NCI-H446 (cell line): ENCODE data around the gene MAP1B.
"Not testable (repeated sequence)": the region's sequence is repeated elsewhere in the genome, so short reads cannot be mapped to it uniquely, and the experiment has no call there.

Experiments used
- DNase-seq, 2 experiments: peaks; one replicate each; lab custom pipeline; 2025; lab: John Stamatoyannopoulos, UW

The MAP1B gene

DNA sequence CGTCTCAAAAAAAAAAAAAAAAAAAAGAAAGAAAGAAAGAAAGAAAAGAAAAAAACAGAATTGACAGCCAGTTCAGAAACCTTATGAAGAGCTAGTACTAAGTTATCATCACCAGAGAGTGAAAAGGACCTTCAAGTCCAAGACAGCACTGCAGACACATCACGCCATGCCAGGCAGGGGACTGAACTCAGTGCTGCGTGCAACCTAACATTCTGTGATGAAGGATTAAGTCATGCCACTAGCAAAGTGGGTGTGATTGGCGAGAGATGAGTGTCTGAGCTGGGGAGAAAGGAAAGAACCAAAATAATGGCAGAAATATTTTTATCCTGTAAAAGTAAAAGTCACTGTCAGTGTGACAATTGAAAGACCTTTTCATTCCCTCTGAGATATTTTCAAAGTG lies 54.7 kb downstream of the MAP1B start:
- no peak for DNase-seq

DNA sequence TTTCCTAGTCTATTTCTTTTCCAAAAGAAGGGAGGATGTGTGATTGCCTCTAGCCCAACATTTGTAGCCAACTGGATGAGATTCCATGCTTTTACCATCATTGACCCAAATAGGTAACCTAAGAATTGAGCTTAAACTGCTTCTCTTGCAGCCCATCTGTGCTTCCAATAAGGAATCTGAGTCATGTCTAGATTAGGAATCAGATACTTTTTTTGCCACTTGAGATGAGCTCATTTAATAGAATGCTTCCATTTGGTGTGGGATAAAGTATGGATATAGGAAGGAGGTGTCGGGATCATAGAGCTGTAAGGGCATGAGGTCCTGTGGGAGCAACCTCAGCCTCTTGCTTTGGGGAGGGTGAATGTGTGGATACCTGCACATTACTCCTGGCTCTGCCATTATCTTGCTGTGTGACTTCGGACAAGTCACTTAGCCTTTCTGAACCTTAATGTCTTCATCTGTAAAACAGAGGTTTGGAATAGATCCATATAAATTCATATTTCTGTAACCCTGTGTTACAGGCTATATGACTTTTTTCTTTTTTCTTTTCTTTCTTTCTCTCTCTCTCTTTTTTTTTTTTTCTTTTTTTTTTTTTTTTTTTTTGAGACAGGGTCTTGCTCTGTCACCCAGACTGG lies 56.2 kb downstream of the MAP1B start:
- DNase-seq, result no peak

DNA sequence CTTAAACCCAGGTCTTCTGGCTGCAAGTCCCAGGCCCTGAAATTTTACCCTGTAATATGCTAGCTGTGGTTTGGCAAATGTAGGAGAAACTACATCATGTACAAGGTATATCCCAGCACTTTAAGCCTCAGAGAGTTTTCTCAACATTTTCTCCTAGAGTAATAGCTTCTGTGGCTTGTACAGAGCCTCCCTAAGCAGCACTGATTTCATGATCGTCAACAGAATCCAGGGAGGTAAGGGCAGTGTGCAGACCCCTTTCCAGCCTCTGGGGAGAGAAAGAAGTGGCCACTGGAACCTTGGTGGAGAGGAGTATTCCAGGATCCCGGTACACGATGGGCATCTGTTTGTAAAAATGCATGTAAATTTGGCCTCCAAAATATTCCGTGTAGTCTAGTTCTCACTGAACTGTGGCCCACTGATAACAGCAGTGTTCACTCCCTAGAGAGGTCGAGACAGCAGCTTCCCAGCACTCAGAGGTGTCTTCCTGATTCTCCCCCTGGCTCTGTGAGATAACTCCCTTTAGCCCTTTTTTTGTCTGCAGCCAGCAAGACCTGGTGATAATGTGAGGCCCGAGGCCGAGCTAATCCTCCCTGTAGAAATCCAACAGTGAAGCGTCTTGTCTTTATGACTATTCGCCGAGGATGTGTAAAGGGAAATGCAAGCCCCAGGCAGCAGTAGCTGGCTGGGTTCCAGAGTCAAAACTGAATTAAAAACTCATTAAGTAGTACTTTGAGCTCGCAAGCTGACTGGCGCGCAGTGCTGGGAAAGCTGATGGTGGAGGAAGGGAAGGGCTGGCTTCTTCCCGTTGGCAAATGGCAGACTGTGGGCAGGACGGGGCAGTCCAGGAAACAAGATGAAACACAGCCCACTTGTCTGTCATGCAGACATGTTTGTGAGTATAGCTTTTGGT lies 59.0 kb downstream of the MAP1B start:
- DNase-seq, result peak; percentile 89 to 96

DNA sequence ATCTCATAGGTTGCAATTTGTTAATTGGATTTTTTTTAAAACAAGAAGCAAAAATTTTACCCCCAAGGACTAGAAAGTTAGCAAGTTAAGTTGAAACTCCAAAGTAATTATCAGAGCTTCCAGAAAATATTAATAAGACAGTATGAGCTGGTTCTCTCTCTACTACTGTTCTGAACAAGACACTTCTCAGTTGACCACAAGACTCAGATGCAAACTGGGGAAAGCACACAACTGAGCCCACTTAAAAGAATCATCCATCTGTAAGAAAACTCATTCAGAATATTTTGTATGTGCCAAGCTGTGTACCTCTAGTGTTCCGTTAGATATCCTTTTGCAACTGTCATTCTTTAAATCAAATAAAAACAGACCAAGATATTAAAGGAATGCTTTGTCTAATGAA lies 60.0 kb downstream of the MAP1B start:
- no peak for DNase-seq

DNA sequence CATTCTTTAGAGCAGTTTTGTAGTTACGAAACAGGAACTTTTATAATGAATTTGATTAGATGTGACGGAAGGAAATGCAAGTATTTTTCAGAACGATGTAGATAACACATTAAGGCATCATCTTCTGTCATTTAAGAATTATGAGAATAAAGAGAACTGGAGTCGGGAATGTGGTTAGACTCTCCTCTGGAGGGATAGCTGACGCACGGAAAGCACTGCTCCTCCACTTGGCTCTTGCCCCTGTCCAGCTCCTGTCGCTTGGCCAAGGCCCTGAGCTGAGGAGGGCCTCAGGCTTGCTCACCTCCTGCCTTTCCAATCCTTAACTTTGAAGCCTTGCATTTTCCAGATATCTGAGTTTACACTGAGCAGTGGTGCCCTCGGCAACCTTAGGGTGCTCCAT lies 60.5 kb downstream of the MAP1B start:
- no peak for DNase-seq

DNA sequence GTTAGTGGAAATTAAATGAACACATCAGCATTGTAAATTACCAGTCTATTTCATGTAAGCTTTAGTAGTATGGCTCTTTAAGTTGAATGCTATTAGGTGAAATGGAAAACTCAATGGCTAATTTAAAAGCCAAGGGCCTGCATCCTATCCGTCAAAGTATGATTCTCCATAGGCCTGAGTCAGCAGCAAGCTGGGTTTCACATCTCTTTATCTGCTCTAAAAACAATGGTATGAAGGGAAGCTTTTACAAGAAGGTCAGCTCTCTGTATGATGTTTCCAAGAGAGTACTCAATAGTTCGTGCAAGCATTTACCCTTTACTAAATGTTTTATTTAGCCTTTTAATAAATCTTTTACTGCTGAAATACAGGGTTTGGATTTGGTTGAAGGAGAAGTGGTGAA lies 62.8 kb downstream of the MAP1B start:
- DNase-seq, result no peak

DNA sequence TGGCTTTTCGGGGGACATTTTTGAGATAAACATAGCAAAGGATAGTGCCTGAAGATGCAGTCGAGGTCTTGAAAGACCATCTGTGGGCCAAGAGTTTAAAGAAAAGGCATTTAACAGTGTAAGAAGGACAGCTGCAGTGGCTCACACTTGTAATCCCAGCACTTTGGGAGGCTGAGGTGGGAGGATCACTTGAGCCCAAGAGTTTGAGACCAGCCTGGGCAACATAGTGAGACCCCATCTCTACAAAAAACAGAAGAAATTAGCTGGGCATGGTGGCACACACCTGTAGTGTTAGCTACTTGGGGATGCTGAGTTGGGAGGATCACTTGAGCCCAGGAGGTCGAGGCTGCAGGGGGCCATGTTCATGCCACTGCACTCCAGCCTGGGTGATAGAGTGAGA lies 63.9 kb downstream of the MAP1B start:
- not testable (repeated sequence) for DNase-seq

DNA sequence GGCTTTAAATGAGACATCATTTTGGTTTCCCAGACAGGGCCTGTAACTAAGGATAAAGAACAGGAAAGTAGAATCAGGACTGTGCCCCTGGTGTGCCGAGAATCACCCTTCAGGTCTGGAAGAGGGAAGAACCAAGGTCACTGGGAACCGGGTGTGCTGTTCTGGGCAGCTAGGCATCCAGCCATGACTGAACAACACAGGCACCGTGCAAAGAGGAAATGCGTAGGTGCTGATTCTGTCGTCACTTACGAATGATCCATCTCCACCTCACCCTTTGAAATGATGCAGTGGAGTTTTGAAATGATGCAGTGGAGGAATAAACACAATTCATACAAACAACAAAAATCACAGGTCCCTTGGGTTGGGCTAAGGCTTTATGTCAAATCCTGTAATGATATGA lies 64.4 kb downstream of the MAP1B start:
- no peak for DNase-seq

DNA sequence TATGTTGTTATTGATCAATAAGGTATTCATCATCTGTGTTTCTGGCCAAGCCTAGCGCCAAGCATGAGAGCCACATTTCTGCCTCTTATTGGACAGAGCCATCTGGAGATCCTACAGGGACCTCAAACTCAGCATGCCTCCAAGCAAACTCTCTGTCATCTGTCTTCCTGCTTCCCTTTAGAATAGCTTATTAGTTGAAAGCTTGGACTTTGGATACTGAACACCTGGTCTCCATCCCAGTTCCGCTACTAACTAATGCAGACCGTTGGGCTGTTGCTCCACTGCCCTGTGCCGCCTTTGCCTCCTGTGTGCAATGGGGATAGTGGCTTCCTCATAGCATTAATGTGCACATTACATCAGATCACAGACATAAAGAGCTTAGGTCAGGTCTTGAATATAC lies 65.5 kb downstream of the MAP1B start:
- DNase-seq, result peak in 1 of 2 experiments; percentile 54

DNA sequence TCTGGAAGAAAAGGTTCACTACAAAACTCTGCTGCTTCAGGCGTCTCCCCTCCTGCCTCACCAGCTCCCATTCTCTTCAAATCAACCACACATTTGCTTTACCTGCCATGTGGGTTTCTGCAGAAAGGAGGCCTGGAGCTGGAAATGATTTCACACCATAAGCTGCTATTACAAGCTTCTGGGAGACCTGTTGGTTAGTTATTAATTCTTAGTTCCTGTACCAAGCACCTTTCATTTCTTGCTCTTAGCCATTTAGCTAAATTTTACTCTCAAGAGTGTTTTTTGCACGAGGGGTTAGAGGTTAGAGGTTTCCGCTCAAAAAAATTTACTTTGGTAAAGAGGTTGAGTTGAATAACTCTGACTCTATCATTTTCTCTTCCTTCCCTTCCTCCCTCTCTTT lies 70.3 kb downstream of the MAP1B start:
- DNase-seq, result no peak

DNA sequence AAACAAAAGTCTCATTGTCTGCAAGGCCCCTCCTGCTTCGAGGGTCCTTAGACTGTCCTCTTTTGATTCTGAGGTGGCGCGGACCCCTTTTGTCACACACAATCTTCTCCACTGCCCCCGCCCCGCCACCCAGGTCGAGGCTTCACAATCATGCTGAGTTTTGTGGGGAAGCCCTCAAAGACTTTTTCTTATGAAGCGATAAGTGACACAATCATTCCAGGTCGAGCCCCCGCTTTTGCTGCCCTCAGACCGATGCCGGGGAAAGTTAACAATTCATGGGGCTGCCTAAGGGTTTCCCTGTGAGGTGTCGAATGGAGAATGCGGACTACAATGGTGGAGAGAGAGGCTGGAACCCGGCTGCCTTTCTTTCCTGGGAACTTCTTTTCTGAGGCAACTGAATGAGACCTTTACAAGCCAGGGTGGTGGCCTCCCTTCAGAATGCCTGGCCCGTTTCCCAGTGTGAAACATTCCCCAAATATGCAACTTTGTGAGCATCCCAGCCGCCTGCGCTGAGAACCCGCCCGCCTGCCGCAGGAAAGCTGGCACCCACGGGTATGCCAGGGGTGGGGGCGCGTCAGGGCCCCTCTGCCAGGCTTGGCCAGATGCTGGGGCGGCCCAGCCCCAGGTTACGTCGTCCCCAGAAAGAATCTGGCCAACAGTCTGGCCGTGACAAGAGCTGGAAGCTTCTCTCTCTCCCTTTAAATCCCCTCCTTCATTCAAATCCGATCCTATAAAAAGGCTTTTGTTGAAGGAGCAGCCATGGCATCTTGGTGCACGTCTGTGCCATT lies 71.9 kb downstream of the MAP1B start:
- peak; percentile 32 to 77 for DNase-seq

DNA sequence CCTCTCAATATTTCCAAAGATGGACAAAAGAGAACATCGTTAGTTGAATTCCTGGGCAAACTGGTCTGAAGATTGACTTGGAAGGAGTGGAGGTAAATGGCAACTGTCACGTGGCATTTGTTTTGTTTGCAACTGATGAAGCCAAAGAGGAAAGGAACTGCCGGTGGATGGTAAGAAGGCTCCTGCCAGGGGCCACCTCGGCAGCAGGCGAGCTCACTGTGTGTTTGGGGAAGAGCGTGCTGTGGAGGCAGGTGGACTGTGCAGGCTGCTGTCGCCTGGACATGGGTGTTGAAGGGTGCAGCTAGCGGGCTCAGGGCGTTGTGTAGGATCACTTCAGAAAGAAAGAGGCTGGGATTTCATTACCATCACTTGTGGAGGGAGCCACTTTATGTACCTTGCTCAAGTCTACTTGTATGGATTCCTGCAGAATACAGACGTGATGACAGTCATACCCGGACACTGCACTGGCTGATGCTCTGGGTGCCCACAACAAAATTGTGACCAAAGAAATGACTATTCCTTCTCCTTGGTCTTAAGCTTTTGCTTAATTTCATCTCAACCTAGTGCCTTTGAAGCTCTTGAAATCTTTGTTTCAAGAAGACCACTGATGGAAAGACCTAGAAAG lies 72.7 kb downstream of the MAP1B start:
- DNase-seq, result peak in 1 of 2 experiments; percentile 59

DNA sequence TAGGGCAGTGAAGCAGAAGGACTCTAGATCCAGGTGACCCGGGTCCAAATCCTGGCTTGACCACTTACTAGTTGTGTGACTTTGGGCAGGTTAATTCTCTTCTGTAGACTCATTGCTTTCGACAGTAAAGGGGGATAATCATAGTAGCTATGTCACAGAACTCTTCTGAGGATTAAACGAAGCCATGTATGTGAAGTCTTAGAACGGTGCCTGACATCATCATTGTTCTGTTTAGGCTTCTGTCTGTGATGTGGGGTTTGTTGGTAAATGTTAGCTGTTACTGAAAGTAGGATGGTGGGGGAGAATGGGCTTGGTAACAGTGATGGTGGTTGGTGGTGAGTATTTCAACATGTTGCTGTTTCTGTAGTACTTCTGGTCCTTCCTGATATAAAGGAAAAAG lies 73.7 kb downstream of the MAP1B start:
- DNase-seq, result no peak

DNA sequence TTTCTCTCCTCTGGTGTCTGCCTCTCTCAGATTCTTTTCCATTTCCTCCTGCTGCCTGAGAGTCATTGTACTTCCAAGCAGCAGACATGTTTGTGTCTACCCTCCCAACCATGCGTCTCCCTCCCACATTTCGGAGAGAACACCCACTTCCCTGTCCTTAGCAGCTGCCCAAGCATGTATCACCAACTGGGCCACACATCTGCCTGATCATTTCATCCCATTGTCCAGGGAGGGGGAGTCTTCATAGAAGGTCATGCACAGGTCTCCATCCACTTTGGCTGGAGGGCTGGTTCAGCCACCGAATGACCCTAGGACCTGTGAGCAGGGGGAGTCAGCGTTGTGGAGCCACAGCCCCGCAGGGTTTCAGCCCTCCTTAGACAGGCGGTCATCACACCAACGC lies 75.4 kb downstream of the MAP1B start:
- no peak for DNase-seq

DNA sequence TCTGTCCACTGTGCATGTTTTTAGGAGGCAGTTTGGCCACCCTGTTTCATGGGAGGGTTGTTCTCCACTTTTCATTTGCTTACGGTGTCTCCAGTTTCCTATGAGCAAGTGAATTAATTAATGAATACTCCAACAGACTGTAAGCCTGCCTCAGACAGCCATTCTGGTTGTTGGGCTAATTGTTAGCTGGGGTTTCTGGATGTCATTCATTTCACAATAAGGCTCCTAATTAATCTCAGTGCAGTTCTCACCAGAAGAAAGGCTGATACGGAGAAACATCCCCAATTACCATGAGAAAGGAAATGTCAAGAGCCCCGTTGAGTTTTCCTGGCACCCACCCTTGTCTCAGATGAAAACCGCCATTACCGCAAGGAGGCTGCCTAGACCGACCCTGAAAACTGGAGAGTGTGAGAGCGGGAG lies 75.8 kb downstream of the MAP1B start:
- DNase-seq, result no peak

DNA sequence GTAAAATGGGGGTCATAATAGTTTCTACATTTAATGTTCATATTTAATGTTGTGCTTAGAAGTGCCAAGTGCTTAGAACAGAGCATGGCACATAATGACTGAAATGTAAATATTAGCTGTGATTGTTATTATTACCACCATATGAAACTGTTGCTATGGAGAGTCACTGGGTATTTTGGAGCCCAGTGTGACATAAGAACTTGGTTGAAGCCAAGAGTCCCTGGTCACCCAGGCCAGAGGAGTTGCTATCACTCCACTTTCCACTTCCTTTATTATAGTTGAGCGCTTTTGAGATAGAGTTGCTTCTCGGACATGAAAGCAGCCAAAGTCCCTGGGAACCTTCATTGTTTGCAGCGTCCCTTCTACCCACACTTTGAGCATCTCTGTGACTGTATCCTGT lies 77.1 kb downstream of the MAP1B start:
- DNase-seq, result no peak

DNA sequence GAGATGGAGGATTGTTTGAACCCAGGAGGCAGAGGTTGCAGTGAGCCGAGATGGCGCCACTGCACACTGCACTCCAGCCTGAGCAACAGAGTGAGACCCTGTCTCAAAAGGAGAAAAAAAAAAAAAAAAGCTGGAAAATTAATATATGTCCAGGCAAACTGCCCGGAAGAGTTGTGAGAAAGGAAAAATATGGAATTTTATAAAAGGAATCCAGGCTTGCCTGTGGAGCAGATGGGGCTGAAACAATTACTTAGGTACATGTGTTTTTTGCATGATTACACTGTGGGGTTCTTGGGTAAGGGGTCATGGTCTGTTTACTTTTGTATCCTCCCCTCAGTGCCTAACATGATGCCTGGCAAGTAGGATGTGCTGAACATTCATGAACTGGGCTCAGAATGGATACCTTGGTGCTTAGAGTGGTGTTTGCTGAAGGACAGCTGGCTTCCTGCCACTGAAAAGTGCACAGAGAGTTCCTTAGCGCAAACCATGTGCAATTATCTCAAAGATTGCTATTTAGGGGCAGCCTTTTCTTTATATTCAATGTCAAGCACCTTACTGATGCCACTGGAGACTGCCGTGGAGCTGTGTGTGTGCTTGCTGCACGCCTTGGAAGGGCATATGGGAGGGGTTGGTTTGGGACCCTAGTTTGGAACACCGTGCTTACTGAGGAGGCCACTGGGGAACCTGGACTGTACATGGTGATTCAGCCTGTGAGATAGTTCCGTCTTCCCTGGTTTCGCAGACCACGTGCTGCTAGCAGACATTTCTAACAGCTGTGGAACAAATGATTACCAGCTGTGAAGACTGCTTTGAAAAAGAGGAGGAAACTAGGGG lies 78.4 kb downstream of the MAP1B start:
- no peak for DNase-seq

DNA sequence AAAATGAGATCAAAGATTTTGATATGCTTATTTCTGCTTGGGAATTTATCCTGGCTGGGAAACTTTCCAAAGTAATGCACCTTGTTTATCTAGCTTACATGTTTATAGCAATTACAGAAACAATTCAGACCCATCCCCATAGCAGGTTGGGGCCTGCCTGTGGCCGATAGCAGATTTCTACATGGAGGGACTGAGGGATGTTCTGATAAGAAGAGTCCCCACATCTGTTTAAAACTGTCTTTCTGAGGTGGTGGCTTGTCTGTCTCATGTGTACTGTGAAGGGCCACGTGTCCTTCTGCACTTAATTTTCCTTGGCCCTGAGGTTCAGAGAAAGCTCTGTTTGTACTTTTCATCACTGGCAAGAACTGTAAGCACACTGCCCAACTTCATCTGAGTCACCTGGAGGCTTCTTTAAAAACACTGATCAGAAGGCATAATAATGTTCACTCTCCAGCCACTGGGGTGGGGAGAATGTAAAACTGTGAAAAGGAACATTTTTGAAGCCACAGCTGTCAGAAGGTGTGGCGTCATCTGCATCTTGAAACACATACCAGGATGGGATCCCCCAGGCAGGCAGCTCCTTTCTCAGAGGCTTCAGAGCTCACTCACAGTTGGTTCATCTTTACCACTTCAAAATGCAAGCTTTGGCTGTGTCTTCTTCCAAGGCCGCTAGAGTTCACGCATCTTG lies 80.3 kb downstream of the MAP1B start:
- no peak for DNase-seq

DNA sequence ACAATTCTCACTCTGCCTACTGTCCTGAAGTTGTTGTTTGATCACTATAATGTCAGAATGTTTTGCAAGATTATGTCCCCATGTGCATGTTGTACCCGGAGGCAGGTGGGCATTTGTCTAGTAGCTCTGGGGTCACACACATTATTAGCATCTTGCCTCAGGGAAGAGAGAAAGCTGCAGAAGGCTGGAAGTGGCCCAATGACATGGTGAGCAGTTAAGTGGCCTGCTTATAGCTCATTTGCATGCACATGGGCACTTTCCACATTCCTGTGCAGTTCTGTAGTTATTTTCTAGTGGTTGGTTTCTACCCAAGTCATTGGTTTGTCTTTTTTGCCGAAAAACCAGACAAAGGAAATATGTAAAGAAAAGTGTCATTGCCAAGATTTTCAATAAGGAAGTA lies 80.9 kb downstream of the MAP1B start:
- no peak for DNase-seq

DNA sequence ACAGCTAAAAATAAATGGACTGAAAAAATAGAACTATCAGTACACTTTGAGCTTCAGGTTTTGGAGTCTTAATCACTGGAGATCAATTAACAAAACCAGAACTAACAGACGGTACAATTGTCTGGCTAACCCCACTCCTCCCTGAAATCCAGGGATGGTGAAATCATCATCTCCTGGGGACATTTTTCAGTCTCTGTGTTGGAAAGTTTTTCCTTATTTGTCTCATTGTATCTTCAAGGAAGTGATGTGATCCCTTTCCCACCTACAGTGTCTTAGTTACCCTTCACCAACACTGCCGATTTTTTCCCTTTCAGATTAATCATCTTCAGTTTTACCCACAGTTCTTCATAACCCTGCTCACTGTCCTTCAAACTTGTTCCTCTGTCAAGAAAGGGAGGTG lies 81.9 kb downstream of the MAP1B start:
- DNase-seq, result no peak

DNA sequence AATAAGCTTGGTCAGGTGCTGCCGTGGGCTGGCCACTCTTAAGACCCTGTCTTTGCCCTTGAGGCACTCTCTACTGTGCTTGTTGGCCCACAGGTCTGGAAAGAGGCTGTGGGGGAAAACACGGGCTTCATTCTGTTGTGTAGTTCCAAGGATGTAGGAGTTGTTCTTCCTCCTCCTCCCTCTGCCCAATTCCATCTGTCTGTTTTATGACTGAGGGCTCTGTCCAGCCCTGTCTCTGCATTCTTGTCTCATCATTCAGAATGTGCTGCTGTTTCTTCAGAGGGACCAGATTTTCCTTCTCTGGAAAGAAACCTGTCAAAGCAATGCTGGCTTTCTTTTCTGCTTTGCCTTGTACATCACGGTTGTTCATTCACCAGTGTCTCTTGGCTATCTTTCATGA lies 84.1 kb downstream of the MAP1B start:
- DNase-seq, result no peak
